ENCODE measurements around the gene SUSD3.
"Not testable (repeated sequence)": the region's sequence is repeated elsewhere in the genome, so short reads cannot be mapped to it uniquely, and the experiment has no call there.

SUSD3 gene

GRCh38 chr9:93058355-93059010 is at the start of gene SUSD3:
Gene SUSD3 (plus strand): TSS chr9:93058701. CDS start chr9:93058743, 42 bp downstream.
- no peak for FAIRE-seq

- FAIRE-seq: no peak
These were observed 49.0 kb upstream of the SUSD3 start for GRCh38 chr9:93009337-93010015.

GRCh38 chr9:93010056-93010455 is 48.4 kb upstream of the SUSD3 start:
- FAIRE-seq: no peak

- FAIRE-seq: no peak
These were observed 47.8 kb upstream of the SUSD3 start for GRCh38 chr9:93010704-93011103.

- no peak for FAIRE-seq
These were observed 47.4 kb upstream of the SUSD3 start for GRCh38 chr9:93011114-93011513.

- no peak for FAIRE-seq
These were observed 45.3 kb upstream of the SUSD3 start for GRCh38 chr9:93012963-93013855.

GRCh38 chr9:93013856-93014582 is 44.5 kb upstream of the SUSD3 start:
- no peak for FAIRE-seq

- not testable (repeated sequence) for FAIRE-seq
These were observed 43.3 kb upstream of the SUSD3 start for GRCh38 chr9:93015190-93015589.

- no peak for FAIRE-seq
These were observed 40.9 kb upstream of the SUSD3 start for GRCh38 chr9:93017621-93018020.

- no peak for FAIRE-seq
These were observed 38.4 kb upstream of the SUSD3 start for GRCh38 chr9:93020151-93020550.

- FAIRE-seq: no peak
These were observed 37.5 kb upstream of the SUSD3 start for GRCh38 chr9:93020771-93021670.

- FAIRE-seq: no peak
These were observed 36.4 kb upstream of the SUSD3 start for GRCh38 chr9:93022066-93022465.

- FAIRE-seq: no peak
These were observed 35.6 kb upstream of the SUSD3 start for GRCh38 chr9:93022721-93023520.

GRCh38 chr9:93023521-93023815 is 35.0 kb upstream of the SUSD3 start:
- FAIRE-seq: no peak

- FAIRE-seq: no peak
These were observed 33.9 kb upstream of the SUSD3 start for GRCh38 chr9:93024646-93024910.

- FAIRE-seq: no peak
These were observed 33.4 kb upstream of the SUSD3 start for GRCh38 chr9:93024986-93025630.

GRCh38 chr9:93025736-93026135 is 32.8 kb upstream of the SUSD3 start:
- no peak for FAIRE-seq

GRCh38 chr9:93026640-93027039 is 31.9 kb upstream of the SUSD3 start:
- no peak for FAIRE-seq

- no peak for FAIRE-seq
These were observed 30.8 kb upstream of the SUSD3 start for GRCh38 chr9:93027750-93028149.

- no peak for FAIRE-seq
These were observed 30.0 kb upstream of the SUSD3 start for GRCh38 chr9:93028448-93029006.
